Cardiac septum (tissue), 1 donor: ENCODE data around the gene TMEM114. TPM values are rescaled to one million over a fixed set of nuclear protein-coding genes. Genes with fewer than 3 reads are reported as not detected.
A peak's percentile ranks its signal among the peaks of the same experiment; 100 is the strongest.

Source experiments
- DNase-seq: peaks from one replicate; pipeline ENCODE4 v3.0.0-alpha.2; 2020; ENCODE audit warnings: low spot score
- intact Hi-C: fragments of 100-400 bp; cut with DNase I; formaldehyde crosslinking; loops from one replicate; pipeline ENCODE4 v1.14.0; 2022
- long read RNA-seq: library from polyadenylated mRNA; unstranded; transcript quantifications from one replicate; pipeline ENCODE4 v2.0.0, GENCODE V29; 2021
- total RNA-seq: library from RNA; stranded (reverse); fragmentation: NEBNext Ultra II Directional; extraction: Animal tissue kit (Norgen Biotek cat#: 25700); gene quantifications from one replicate; pipeline ENCODE4 v1.2.1, GENCODE V29; 2021
- donor health status: DM: no; HTN: no; CAD: no.

Gene TMEM114
- not detected for total RNA-seq
- long read RNA-seq: 0 reads

DNA sequence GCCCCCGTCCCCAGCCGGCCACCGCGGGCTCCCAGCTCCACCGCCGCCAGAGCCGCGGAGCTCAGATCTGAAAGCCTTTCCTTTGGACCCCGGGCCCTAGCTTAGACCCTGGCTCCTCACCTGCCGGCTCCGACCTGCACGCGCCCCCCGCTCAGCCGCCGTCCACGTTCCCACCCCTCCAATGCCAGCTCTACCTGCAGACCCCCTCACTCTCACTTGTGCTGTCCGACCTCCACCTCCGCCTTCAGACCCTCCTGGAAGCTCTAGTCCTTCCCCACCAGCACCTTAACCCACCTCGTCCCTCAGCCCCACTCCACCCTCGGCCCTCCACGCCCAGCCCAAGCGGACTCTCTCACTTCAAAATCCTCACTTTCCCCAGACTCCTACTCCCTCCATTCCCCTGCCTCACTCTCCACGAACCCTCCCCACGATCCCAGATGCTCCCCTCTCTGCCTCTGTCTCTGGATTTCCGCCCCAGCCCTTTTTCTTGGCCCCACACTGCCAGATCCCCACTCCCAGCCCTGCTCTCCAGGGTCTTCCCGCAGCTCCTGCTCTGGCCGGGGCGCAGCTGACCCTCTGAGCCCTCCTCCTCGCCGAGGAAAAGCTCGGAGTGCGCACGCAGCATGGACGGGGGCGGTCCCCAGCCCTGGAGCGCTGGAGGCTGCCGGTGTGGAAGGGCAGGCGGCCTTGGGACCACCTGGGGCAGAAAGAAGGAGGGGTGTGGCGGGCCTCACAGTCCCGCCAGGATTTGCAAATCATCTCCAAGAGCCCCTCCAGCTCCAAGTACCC lies at the start of gene TMEM114:
Gene TMEM114, minus strand, starts transcription at position 612 of the 789 bp plus-strand sequence. CDS start 673 bp downstream, outside the sequence.
- no peak for DNase-seq
- intact Hi-C loops: no loop called here

DNA sequence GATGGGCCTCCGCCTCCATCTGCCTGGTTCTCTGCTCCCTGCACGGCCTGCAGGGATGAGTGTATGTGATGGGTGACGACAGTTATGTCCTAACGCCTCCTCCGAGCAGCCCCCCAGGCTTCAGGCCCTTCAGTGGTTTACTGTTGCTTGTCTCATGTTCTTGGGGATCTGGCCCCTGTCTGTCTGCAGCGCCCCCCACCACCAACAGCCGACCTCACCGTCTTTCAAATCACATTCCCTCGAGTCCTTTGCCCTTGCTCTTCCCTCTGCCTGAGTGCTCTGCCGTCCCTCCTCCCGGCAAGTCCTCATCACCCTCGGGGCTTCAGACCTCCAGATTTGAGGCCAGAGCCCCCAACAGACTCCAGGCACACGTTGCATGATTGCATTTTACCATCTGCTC lies 49.4 kb upstream of the TMEM114 start:
- no peak for DNase-seq
- intact Hi-C loops: no loop called here

GRCh38 chr16:8634991-8635736 lies 44.9 kb upstream of the TMEM114 start:
- intact Hi-C loops: no loop called here
- DNase-seq: no peak

- intact Hi-C loops: no loop called here
- peak; percentile 78 for DNase-seq
These were observed 42.4 kb upstream of the TMEM114 start for GRCh38 chr16:8632675-8633182.

DNA sequence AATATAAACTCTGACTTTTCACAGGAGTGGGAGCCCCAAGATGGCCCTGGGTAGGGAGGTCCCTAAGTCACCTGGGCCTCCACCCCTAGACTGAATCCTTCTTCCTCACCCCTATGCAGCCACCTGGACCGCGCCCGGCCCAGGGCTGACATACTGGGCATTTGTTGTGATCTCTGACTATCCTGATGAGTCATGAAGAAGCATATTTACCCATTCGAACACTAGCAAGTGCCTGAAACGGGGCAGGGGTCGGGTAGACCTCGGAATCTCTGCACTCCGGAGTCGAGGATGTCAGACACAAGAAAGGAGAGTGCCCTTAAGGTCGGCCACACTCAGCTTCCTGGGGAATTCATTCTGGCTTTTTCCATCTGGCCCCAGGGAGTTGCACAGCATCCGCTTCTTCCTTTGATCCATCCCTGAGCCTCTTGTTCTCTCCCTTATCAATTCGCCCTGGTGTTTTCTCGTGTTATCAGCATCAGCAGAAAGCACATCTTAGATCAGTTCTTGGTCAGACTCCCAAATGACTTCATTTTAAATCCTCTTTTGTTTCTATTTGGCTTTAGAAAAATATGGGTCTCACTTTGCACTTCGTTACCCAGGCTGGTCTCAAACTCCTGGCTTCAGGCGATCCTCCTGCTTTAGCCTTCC lies 41.6 kb upstream of the TMEM114 start:
- no peak for DNase-seq
- intact Hi-C loops: no loop called here

DNA sequence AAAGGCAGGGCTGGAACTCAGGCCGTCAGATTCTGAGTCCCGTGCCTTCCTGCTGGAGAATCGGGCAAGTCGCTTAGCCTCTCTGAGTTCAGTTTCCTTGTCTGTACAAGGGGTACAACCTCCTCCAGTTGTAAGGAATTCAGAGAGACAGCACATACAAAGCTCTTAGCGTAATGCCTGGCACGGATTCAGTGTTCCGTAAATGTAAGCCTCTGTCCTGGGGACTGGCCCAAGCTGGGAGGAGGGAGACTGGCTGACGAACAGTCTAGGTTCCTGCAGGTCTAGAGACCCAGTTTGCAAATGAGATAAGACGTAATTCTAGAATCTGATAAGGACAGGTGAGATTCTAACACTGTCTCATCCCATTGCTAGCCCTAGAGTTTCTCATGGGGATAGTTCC lies 41.1 kb upstream of the TMEM114 start:
- intact Hi-C loops: no loop called here
- no peak for DNase-seq

- intact Hi-C loops: no loop called here
These were observed 40.1 kb upstream of the TMEM114 start for GRCh38 chr16:8630255-8630953.

GRCh38 chr16:8628981-8629725 lies 38.8 kb upstream of the TMEM114 start:
- intact Hi-C loops: no loop called here
- DNase-seq: no peak

More at GRCh38 chr16:8630255-8630953, 40.1 kb upstream of the TMEM114 start:
- DNase-seq: no peak

DNA sequence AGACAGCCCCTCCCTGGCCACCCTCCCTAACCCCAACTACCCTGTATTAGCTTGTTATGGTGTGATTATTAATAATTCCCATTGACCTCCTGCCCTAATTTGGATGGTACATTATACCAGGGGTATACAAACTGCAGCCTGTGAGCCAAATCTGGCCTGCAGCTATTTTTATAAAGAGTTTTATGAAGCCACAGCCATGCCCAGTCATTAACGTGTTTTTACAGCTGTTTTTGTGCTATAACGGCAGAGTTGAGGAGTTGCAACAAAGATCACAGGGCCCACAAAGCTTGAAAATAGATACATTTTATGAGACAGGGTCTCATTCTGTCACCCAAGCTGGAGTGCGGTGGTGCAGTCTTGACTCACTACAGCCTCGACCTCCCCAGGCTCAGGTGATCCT lies 37.1 kb upstream of the TMEM114 start:
- DNase-seq: no peak
- intact Hi-C loops: no loop called here

DNA sequence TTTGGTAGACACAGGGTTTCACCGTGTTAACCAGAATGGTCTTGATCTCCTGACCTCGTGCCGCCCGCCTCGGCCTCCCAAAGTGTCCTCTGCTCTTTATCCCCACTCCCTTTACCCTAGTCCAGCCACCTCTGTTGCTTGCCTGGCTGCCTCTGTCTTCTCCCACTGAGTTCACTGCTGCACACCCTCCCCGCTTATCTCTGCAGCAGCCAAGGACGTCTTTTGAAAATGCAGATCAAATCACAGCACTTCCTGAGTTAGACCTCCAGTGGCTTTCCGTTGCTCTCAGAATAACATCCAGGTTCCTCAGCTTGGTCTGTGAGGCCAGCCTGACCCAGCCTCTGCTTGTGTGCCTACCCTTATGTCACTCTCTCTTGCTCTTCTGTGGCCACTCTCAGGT lies 36.6 kb upstream of the TMEM114 start:
- intact Hi-C loops: no loop called here

DNA sequence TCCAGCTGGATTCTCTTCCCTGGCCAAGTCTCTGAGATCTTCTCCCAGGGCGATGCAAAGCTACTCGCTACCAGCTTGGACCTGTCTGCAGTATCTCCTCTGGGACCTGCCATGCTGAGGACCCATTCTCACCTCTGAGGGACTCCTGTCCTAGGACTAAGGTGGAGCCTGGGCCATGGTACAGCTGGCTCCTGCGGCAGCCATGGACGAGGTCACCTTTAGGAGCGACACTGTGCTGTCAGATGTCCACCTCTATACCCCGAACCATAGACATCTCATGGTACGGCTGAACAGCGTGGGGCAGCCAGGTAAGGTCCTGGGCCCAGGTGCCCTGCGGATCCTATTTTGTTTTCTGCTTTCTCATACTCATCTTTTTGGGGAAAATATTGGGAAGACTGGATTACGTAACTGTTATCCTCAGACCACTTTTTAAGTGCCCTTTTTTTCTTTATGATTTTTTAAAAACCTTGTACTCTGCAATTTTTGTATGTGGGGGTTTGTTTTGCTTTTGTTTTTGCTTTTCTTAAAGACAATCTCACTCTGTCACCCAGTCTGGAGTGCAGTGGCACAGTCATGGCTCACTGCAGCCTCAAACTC lies 35.3 kb upstream of the TMEM114 start:
- intact Hi-C loops: no loop called here
- no peak for DNase-seq

More for the DNA sequence above, 36.6 kb upstream of the TMEM114 start:
- DNase-seq: no peak

DNA sequence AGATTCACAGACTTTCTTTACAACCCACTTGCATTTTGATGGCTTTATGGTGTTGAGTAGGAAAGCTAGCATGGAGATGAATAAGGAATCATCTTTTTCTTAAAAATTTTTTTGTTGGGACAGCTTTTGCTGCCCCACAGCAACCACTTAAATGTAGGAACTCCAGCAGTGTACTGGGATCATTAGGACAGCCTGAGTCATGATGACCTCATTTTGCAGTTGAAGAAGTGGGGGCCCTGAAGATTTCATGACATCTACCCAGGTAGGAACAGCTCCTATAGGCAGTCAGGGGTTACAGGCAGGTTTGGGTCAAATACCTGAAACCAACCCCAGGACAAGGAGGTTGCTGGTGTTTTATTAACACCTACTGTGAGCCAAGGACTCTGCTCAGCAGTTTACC lies 33.3 kb upstream of the TMEM114 start:
- no peak for DNase-seq
- intact Hi-C loops: loop anchor here (5.0 kb wide), 2 partner anchors 56 to 469 kb away; partner anchors contain the start of gene HAPSTR1

DNA sequence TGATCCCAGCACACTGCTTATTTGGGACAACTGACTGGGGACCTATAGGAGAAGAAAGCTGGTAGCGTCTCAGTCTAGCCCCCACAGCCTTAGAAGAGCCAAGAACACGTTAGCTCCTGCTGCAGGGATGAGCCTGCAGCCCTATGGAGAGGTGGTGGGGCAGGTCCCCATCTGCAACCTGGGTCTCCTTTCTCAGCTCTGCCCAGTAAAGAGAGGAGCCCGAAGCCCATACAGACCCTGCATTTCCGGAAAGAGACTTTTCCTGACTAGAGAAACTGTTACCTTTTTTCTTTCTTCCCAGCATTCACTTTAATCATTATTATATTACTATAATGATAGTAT lies 32.0 kb upstream of the TMEM114 start:
- intact Hi-C loops: loop anchor here (5.0 kb wide), 2 partner anchors 55 to 470 kb away; partner anchors contain the start of gene HAPSTR1
- no peak for DNase-seq

- DNase-seq: peak; percentile 96
- intact Hi-C loops: loop anchor here (5.0 kb wide), 2 partner anchors 54 to 471 kb away; partner anchors contain the start of gene HAPSTR1
These were observed 31.4 kb upstream of the TMEM114 start, which contains the start of gene METTL22 for GRCh38 chr16:8621572-8622314. Gene METTL22 (plus strand): TSS chr16:8621698. CDS start chr16:8625666, 3,968 bp downstream.

DNA sequence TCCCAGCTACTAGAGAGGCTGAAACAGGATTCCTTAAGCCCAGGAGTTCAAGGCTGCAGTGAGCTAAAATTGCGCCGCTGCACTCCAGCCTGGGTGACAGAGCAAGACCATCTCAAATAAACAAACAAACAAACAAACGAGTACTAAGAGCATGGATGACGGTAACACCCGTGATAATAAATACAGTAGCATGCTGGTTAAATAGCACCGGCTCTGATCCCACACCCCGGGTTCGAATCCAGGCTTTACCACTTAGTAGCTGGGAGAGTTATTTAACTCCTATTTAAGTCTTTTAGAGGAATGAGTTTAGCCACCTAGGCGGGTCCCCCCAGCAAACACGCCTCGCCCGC lies 30.9 kb upstream of the TMEM114 start:
- intact Hi-C loops: loop anchor here (5.0 kb wide), 2 partner anchors 54 to 471 kb away; partner anchors contain the start of gene HAPSTR1
- DNase-seq: no peak

- DNase-seq: no peak
- intact Hi-C loops: loop anchor here (5.0 kb wide), 2 partner anchors 53 to 472 kb away; partner anchors contain the start of gene HAPSTR1
These were observed 30.2 kb upstream of the TMEM114 start for GRCh38 chr16:8620535-8620934.

GRCh38 chr16:8619671-8620370 lies 29.5 kb upstream of the TMEM114 start:
- DNase-seq: no peak
- intact Hi-C loops: loop anchor here (5.0 kb wide), 2 partner anchors 53 to 472 kb away; partner anchors contain the start of gene HAPSTR1
